NCI-H2227 (cell line): Measurements from ENCODE around the gene LMX1B.

Source experiments
- DNase-seq: peaks from one replicate; lab custom pipeline; 2025; ENCODE audit not compliant: unreplicated experiment; lab: John Stamatoyannopoulos, UW

LMX1B gene

GRCh38 chr9:126617003-126617822 lies 3.5 kb downstream of the LMX1B start:
- DNase-seq = no peak

DNA sequence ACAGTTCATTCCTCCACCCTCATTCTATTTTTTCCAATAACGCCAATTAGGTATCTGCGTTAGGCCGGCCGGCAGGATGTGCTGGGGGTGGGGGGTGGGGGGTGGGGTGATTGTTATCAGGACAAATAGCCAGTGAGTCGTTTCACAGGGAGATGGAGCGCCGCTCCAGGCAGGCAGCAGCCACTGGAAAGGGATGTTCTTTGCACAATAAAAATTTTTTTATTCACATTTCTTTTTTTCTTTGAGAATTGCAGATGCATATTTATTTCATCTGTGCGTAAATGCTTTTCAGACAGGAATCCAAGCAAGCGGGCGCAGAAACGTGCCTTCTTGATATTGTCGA lies 4.1 kb downstream of the LMX1B start:
- no peak for DNase-seq

DNA sequence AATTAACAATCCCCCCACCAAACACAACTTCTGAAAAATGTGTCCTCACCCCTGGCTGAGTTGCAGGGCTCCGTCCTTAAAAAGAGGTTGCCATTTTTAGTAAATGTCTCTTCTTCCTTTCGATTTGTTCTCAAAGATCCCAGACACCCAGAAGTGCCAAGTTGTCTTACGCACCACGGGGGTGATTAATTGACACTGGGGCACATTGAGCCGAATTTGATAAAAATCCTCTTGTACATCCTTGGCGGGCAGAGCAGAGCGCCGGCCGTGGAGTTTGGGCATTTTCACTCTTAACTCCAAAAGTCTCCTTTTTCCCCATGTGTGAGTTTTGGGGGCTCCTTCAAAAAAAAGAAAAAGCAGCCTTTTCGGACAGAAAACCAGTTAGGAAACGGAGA lies 4.5 kb downstream of the LMX1B start:
- no peak for DNase-seq

GRCh38 chr9:126618585-126619360 lies 5.0 kb downstream of the LMX1B start:
- no peak for DNase-seq

GRCh38 chr9:126619361-126620135 lies 5.8 kb downstream of the LMX1B start:
- no peak for DNase-seq

- DNase-seq = no peak
Measured at GRCh38 chr9:126620478-126620877, 6.8 kb downstream of the LMX1B start.

DNA sequence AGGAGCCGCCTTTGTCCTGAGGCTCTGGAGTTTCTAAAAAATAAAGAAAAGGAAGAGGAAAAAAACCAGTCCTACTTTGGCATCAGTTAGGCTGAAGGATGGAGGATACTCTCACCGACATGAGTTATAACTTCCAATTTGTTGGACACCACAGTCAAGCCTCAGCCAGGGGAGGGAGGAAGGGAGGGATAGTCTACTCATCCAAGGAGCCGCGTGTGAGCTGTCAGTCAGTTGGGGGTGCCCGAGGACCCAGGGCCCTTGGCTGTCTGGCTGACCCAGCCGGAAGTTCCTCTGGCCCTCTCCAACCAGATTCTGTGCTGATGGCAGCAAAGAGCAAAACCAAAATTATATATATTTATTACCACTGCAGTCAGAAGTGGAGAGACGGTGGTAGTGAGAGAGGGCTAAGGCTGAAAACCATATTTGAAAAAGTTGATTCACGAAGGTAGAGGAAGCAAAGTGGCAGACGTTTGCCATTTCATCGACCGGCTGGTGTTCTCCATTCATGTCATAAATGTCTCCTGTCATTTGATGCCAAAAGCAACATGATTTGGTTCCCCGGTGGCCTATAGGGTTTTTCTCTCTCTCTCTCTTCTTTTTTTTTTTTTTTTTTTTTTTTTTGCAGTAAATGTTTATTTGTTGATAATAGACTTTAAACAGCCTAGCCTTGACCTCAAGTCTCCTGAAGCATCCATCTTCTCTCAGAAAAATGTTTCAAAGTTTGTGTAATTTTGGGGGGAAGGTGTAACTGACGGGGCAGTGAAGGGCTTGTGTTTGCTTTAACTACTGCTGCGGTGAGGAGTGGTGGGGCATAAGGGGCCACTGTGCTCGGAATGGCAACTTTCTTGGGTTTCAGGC lies 7.6 kb downstream of the LMX1B start:
- DNase-seq = no peak

DNA sequence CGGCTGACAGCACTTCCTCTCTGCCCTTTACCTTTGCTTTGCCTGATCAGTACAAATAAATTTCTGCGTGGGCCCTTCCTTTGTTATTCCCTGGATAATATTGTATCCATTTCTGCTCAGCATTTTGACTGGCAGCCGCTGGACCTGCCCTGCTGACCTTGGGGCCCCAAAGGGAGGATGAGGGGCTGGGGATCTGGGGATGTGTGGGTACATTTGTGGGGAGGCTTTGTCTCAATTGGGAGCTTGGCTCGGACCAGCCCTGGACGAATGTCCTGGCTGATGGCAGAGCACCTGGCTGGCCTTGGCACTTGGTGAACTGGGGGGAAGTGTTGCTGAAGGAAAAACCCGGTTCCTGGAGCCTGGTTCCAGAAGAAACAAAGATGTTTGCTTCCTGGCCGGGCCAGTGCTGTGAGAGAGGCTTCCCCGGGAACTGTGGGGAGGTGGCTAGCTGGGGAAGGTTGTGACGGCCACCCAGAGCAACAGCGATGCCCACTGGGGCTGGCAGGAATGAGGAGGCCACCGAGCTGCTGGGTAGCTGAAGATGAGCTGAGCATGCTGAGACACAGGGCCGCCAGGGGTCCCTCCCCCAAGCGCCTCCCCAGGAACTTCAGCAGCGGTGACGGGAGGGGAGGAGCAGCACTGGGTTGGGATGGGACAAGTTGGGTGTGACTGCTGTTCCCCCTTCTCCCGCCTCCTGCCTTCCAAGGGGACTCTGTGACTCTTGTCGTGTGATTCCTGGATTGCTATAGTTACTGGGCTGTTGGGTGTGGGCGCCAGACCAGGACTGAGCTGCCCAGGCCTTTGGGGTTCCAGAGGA lies 8.4 kb downstream of the LMX1B start:
- no peak for DNase-seq

- no peak for DNase-seq
Measured at GRCh38 chr9:126623314-126623666, 9.6 kb downstream of the LMX1B start.

GRCh38 chr9:126623667-126624478 lies 10.1 kb downstream of the LMX1B start:
- peak; percentile 32 for DNase-seq

GRCh38 chr9:126624479-126624826 lies 10.7 kb downstream of the LMX1B start:
- DNase-seq = no peak

DNA sequence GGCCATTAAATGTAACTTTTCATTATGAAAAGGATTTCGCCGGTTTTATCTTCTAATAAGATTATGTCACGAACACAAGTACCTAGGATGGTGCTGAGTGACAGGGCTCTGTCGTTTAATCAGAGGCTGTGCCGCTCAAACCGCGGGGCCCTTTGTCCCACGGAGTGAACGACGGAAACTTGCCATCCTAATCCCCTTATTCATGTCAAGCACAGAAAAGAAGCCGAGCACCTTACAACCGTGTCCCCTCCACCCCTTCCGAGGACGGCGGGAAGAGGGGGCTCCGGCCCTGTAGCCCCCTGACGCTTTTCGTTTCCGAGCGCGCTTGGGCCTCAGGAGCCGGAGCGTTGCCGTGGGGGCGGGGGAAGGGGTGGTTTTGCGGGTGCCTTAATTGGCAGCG lies 11.2 kb downstream of the LMX1B start:
- no peak for DNase-seq

DNA sequence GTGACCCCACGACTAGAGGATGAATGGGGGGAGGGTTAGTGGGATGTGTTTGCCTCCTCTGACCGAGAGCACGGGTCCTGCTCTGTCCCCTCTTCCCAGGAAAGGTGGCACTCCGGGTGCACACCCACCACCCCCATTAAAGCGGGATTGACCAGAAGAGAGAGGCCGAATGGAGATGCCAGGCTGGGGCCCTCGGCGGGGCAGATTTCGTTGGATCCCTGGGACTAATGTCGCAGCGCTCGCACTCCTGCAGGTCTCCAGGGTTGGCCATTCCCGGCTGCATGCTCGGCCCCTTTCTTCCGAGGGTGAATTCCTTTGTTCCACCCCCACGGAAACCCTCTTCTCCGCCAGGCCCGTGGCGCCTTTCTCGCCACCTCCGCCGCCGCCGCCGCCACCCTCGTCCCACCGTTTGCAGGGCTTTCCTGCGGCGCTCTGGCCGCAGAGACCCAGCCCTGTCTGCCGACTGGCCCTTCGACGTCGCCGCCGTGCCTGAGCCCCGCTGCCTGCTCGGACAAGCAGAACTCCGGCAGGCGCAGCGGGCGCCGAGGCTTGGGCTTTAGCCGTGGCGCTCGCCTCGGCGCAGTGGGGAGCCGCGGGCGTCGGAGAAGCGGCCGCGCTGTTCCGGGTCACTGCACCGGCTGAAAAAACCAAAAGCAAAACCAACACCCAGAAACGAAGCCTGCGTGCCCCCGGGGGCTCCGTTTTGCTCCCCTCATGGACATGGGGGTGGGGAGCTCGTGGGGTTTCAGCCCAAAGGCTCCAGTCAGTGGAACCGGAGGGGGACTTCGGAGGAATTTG lies 11.8 kb downstream of the LMX1B start:
- peak; percentile 24 for DNase-seq

GRCh38 chr9:126626127-126626925 lies 12.6 kb downstream of the LMX1B start:
- DNase-seq = peak; percentile 23

DNA sequence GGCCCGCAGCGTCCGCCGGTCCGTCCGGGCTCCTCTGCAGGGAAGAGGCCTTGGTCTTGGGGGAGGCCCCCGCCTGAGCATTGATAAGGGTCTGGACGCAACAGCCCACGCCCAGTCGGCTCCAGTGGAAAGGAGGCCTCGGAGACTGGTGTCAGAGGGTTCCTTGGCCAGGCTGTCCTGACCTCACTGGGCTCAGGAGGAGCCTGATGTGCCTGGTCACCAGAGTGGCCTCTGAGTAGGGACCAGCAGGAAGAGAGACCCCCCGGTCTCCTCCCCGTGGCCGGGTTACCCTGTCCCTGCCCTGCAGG lies 13.2 kb downstream of the LMX1B start:
- DNase-seq = no peak

DNA sequence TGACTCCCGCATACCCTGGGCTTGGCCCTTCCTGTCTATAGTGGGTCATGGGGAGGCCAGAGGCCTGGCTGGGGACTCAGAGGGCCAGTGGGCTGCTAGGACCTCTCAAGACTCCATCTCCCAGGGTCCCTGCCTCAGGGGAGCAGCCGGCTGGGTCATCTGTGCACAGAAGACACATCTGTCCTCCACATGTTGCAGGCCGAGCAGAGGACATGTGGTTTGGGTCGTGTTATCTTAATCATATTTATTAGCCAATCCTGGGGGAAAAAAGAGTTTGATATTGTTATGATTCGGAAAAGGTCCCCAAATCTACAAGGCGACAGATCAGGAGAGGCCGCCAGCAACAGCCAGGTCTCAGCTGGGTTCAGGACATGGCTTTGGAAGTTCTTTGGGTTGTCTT lies 14.4 kb downstream of the LMX1B start:
- DNase-seq = no peak

GRCh38 chr9:126628969-126629674 lies 15.4 kb downstream of the LMX1B start:
- no peak for DNase-seq
